UCSD-AML1 (cell line): ENCODE data around the gene AK6.
"Not testable (repeated sequence)": the region's sequence is repeated elsewhere in the genome, so short reads cannot be mapped to it uniquely, and the experiment has no call there.

Experiments
- DNase-seq: peaks from one replicate; lab custom pipeline; 2025; ENCODE audit not compliant: unreplicated experiment; lab: John Stamatoyannopoulos, UW

The AK6 gene

GRCh38 chr5:69369340-69370121 is at the start of gene AK6, which contains the start of the genes RAD17 and TAF9:
AK6 (minus strand) TSS chr5:69369520; CDS start chr5:69369490, 30 bp downstream.
RAD17 (plus strand) TSS chr5:69369818; CDS start chr5:69372209, 2,391 bp downstream.
TAF9 (minus strand) TSS chr5:69369520; CDS start chr5:69365737, 3,783 bp downstream.
- peak; percentile 96 for DNase-seq

DNA sequence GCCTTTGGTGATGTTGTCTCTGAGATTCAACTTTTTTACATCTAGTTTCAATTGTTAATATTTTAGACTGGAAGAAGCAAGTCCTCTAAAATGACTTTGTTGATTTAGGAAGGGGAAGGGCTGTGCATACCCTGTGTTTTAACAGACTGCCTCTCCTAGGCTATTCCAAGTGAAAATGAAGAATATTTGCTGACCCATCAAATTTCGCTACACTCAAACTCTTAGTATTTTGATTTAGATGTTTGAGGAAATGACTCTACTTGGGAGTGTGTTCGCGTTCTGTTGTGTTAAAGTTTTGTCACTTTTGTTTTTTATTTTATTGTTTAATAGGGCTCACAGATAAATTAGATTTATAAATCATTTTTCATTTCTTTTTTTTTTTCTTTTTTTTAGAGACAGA is 49.2 kb upstream of the AK6 start:
- no peak for DNase-seq

GRCh38 chr5:69416699-69417098 is 47.4 kb upstream of the AK6 start:
- no peak for DNase-seq

DNA sequence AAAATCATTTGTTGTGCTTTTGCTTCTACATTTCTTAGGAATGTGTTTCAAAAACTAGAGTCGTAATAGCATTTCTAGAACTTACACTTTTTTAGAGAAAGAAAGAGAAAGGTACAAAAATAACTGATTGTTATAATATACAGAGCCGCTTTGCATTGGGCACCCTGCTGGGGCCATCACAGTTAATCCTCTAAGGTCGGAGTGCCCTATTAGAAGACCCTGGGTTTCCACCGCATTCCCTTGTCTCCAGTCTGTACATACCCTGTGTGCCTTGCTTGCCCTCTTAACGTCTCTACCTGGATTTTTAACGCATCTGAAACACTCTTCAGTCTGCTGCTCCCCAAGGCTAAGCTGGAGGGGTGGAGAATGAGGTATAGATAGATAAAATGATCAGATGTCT is 46.9 kb upstream of the AK6 start:
- DNase-seq = no peak

- DNase-seq = no peak
Observed at GRCh38 chr5:69415584-69415958, 46.3 kb upstream of the AK6 start.

DNA sequence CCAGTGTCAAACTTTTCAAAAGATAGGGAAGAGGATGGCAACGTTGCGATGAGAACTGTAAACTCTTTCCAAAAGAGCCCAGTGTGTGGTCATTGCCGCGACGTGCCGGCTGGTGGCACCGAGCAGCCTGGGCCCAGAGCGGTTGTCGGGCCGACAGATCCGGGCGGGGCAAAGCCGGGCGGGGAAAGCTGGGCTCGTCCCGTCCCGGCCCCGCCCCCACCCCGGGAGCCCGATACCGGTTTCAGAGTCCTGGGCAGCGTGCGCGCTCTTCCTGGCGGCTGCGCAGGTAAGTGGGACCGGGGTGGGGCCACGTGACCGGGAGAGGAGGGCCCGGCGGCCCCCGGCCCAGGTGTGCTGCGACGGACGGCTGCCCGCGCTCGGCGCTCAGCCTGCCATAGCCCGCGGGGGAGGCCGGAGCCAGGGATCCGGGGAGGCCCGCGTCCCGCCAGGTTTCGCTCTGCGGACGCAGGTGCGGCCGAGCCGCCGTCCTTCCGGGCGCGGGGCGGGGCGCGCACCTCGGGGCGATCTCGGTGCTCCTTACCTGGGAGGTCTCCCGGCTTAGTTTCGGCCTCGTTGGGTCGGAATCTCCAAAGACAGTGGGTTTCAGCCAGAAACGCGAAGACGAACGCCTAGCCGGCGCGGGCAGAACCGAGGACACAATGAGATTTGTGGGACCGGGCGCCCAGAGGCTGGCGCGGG is 45.7 kb upstream of the AK6 start, which contains the start of gene MARVELD2:
Gene MARVELD2, plus strand, starts transcription at position 232 of the 699 bp plus-strand sequence. CDS start 4,270 bp downstream, outside the sequence.
- DNase-seq = no peak

DNA sequence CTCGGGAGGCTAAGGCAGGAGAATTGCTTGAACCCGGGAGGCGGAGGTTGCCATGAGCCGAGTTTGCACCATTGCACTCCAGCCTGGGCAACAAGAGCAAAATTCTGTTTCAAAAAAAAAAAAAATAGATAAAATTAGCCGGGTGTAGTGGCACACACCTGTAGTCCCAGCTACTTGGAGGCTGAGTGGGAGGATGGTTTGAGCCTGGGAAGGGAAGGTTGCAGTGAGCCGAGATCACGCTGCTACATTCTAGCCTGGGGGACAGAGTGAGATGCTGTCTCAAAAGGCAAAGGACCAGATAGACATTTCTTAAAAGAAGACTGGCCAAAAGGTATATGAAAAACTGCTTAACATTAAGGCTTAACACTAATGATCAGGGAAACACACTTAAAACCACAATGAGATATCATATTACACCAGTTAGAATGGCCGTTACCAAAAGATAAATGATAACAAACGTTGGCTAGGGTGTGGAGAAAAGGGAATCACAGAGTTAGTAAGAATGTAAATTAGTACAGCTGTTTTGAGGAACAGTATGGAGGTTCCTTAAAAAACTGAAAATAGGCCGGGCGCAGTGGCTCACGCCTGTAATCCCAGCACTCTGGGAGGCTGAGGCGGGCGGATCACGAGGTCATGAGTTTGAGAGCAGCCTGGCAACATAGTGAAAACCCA is 35.5 kb upstream of the AK6 start:
- DNase-seq = no peak

GRCh38 chr5:69378376-69378775 is 9.1 kb upstream of the AK6 start:
- no peak for DNase-seq

GRCh38 chr5:69374911-69375446 is 5.7 kb upstream of the AK6 start:
- no peak for DNase-seq

GRCh38 chr5:69372394-69372793 is 3.1 kb upstream of the AK6 start:
- DNase-seq = no peak

DNA sequence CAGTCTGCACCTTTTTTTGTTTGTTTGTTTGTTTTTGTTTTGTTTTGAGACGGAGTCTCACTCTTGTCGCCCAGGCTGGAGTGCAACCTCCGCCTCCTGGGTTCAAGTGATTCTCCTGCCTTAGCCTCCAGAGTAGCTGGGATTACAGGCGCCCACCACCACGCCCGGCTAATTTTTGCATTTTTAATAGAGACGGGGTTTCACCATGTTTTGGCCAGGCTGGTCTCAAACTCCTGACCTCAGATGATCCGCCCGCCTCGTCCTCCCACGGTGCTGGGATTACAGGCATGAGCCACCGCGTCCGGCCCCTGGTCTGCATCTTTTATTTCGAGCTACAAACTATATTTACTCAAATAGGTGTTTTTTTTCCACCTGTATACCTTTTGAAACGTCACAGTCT is 1.0 kb upstream of the AK6 start:
- not testable (repeated sequence) for DNase-seq

- DNase-seq = no peak
Observed at GRCh38 chr5:69368458-69369339, 621 bp downstream of the AK6 start.

- DNase-seq = no peak
Observed at GRCh38 chr5:69367697-69368279, 1.5 kb downstream of the AK6 start.

- DNase-seq = no peak
Observed at GRCh38 chr5:69364850-69365249, 4.5 kb downstream of the AK6 start.

DNA sequence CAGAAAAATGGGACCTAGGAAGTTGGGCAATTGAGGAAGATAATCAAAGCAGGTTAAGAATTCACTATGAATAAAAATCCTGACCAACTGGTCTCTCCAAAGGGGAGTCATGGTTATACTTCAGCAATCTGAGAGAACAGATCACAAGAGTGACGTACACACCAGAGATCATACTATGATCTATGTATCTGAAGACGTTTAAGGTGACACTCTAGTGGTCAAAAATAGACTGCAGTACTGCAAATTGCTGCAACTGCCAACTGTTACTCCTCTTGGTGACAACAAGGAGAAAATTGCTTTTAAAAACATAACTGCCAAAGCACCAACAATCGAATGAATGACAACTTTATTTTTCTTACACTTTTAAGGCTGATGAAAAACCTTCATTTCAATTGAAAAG is 4.9 kb downstream of the AK6 start:
- DNase-seq = no peak

DNA sequence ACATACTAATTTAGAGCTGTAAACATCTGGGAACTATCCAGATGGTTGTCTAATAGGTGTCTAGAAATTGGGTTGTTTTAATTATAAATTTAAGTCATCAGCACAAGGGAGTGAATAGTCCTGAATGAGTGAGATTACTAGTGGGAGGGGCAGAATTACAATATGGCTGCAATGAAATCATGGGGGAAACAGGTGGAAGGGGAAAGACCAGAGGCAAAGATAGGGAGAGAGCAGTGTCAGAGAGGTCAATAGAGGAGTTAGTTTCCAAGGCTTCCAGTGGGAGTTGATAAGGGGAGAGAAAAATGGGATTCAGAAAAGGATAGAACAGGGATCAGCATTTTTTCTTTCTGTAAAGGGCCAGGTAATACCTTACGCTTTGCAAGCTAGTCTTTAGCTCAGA is 8.9 kb downstream of the AK6 start:
- no peak for DNase-seq

- DNase-seq = no peak
Observed at GRCh38 chr5:69359699-69360098, 9.6 kb downstream of the AK6 start.

DNA sequence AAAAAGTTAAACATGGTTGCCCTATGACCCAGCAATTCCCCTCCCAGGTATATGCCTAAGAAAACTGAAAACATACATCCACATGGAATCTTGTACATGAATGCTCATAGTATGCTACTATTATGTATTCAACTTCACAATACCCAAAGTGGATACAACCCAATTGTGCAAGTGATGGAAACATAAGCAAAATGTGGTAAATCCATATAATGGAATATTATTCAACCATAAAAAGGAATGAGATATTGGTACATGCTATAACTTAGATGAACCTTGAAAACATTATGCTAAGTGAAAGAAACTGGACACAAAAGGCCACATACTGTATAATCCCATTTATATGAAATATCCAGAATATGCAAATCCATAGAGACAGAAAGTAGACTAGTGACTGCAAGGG is 18.7 kb downstream of the AK6 start:
- no peak for DNase-seq

DNA sequence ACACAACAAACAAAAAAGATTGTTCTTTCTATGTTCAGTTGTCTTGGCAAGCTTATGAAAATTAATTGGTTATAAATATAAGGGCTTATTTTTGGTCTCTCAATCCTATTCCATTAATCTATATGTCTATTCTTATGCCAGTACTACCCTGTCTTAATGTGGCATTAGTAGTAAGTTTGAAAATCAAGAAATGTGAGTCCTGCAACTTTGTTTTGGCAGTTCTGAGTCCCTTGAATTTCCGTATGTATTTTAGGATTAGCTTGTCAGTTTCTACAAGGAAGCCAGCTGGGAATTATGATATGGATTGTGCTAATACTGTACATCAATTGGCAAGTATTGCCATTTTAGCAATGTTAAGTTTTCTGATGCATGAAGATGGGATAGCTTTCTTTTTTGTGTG is 26.2 kb downstream of the AK6 start:
- DNase-seq = no peak

GRCh38 chr5:69341520-69342161 is 27.7 kb downstream of the AK6 start:
- DNase-seq = no peak
